B cell (primary cell): ENCODE results near the gene COPS8.

Experiments used
- EZH2 ChIP-seq: IDR thresholded peaks from 2 replicates; pipeline ENCODE4 v1.6.1; 2012; ENCODE audit warnings: borderline replicate concordance, low read depth, mild to moderate bottlenecking, moderate library complexity, low read length; ENCODE audit not compliant: insufficient read depth, poor library complexity, severe bottlenecking
- TF ChIP-seq, protein P1 (sequence below): fragments of 200-600 bp; IDR thresholded peaks from one replicate; pipeline ENCODE4 v1.8.0; 2022; ENCODE audit warnings: antibody characterized with exemption, mild to moderate bottlenecking

DNA sequence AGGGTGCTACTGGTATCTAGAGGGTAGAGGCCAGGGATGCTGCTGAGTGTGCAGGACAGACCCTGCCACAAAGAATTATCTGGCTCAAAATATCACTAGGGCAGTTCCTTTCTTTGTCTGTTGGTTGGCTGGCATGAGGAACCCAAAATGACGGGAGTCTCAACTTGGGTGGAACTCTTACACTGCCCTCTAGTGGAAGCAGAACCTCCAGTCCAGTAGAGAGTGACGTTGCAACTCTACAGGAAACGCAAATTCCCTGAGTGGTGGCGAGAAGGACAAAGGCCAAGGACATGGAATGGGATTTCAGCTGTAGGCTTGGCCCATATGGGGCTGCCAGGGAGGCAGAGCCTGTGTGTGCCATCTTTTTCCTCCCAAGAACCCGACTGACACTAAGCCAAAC lies 47.1 kb downstream of the COPS8 start:
- TF ChIP-seq, protein P1, sequence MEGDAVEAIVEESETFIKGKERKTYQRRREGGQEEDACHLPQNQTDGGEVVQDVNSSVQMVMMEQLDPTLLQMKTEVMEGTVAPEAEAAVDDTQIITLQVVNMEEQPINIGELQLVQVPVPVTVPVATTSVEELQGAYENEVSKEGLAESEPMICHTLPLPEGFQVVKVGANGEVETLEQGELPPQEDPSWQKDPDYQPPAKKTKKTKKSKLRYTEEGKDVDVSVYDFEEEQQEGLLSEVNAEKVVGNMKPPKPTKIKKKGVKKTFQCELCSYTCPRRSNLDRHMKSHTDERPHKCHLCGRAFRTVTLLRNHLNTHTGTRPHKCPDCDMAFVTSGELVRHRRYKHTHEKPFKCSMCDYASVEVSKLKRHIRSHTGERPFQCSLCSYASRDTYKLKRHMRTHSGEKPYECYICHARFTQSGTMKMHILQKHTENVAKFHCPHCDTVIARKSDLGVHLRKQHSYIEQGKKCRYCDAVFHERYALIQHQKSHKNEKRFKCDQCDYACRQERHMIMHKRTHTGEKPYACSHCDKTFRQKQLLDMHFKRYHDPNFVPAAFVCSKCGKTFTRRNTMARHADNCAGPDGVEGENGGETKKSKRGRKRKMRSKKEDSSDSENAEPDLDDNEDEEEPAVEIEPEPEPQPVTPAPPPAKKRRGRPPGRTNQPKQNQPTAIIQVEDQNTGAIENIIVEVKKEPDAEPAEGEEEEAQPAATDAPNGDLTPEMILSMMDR = peak; percentile 31
- no peak for TF ChIP-seq EZH2
